Activated gamma-delta T cell (primary cell): Measurements from ENCODE around the gene DYRK3.
"Not testable (repeated sequence)": the region's sequence is repeated elsewhere in the genome, so short reads cannot be mapped to it uniquely, and the experiment has no call there.

Experiments
- DNase-seq: peaks from one replicate; lab custom pipeline; 2025; lab: John Stamatoyannopoulos, UW
- total RNA-seq, 2 donors: gene quantifications; one replicate each; lab custom pipeline; 2026; lab: John Stamatoyannopoulos, UW

Gene DYRK3
- total RNA-seq = 4.7 to 6.3 reads per million in 2 donors

DNA sequence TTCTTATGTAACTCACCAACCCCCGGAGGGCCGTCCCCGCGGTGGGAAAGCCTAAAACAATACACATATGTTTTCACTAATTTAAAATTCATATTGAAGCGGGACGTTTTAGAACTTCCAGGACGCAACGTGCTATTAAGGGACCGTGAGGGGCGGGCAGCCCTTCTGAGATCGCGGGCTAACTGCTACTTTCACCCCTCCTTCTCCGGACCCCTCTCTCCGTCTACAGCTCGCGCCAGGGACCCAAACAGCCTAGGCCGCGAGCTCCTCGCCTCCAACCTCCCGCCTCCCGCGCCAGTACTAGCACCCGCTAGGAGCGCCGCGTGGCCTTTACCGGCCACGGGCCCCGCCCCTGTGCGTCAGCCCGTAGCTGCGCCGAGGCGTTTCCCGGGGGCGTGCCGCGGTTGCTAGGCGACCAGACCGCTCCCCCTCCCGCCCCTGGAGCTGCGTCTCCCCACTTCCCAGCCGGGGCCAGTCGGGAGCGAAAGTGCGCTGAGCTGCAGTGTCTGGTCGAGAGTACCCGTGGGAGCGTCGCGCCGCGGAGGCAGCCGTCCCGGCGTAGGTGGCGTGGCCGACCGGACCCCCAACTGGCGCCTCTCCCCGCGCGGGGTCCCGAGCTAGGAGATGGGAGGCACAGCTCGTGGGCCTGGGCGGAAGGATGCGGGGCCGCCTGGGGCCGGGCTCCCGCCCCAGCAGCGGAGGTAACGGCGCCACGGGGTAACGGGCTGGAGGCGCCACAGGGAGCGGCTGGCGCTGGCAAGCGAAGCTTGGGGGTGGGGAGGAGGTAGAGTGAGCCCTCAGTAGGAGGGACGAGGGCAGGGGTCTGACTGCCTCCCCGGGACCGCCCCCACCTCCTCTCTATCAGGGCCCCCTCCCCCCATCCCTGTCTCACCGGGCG is at the start of gene DYRK3:
DYRK3 (plus strand) TSS at position 457 of the 898 bp plus-strand sequence; CDS start at position 625, 168 bp downstream.
- DNase-seq = peak; percentile 84

DNA sequence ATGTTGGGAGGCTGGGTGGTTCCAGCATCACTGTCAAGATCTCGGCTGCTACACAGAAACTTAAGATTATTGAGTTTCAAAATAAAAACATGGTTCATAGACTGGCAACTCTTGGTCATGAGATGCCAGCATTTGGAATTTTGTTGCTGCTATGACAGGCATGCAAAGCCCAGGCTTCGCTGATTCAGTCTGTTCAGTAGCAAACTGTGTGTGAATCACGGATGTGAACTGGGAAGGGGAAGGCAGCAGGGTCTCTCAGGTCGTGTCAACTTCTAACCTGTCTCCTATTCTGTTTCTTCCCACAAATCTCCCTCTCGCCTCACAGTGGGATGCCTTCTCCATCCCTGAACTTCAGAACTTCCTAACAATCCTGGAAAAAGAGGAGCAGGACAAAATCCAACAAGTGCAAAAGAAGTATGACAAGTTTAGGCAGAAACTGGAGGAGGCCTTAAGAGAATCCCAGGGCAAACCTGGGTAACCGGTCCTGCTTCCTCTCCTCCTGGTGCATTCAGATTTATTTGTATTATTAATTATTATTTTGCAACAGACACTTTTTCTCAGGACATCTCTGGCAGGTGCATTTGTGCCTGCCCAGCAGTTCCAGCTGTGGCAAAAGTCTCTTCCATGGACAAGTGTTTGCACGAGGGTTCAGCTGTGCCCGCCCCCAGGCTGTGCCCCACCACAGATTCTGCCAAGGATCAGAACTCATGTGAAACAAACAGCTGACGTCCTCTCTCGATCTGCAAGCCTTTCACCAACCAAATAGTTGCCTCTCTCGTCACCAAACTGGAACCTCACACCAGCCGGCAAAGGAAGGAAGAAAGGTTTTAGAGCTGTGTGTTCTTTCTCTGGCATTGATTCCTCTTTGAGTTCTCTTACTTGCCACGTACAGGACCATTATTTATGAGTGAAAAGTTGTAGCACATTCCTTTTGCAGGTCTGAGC is 48.6 kb upstream of the DYRK3 start:
- no peak for DNase-seq

DNA sequence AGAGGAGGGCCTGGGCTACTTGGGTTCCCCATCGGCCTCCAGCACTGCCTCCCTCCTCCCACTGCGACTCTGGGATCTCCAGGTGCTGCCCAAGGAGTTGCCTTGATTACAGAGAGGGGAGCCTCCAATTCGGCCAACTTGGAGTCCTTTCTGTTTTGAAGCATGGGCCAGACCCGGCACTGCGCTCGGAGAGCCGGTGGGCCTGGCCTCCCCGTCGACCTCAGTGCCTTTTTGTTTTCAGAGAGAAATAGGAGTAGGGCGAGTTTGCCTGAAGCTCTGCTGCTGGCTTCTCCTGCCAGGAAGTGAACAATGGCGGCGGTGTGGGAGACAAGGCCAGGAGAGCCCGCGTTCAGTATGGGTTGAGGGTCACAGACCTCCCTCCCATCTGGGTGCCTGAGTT is 47.4 kb upstream of the DYRK3 start:
- no peak for DNase-seq

- no peak for DNase-seq
Measured at GRCh38 chr1:206588492-206588891, 46.8 kb upstream of the DYRK3 start.

GRCh38 chr1:206589206-206589605 is 46.1 kb upstream of the DYRK3 start:
- no peak for DNase-seq

- DNase-seq = no peak
Measured at GRCh38 chr1:206590025-206590758, 45.1 kb upstream of the DYRK3 start.

DNA sequence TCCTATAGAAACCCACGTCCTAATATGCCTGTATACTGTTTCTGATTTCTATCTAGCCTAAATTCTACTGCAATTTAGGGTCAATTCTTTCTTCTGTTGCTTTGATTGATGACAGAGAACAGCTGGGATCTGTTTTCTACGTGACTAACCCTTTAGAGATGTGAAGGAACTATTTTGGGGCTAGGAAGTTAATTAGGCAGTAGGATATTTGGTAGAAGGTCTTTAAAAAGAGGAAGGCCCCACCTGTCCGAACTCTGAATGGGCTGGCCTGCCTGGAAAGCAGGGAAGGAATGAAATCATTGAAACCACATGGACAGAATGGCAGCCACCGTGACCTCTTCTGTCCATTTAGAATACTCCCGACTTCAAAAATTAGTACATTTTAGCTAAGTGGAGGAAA is 44.1 kb upstream of the DYRK3 start:
- no peak for DNase-seq

DNA sequence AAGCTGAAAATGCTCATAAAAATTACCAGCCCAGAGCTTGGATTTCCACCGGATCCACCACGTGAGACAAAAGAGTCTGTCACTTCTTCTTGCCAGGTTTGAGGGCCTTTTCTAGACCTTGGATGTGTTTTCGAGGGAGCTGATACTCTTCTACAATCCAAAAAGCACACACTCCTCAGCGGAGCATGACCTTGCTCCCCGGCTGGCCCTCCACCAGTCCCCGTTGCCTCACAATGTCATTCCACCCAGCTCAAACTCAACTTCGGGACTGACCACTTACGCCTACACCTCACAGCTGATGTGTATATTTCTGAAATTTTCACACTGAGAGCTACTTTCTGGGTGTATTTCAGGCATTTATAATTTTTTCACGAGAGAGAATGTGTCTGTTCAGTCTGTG is 43.6 kb upstream of the DYRK3 start:
- DNase-seq = no peak

- DNase-seq = no peak
Measured at GRCh38 chr1:206593351-206593925, 41.9 kb upstream of the DYRK3 start.

GRCh38 chr1:206595581-206596318 is 39.6 kb upstream of the DYRK3 start:
- DNase-seq = no peak

- no peak for DNase-seq
Measured at GRCh38 chr1:206596319-206596666, 39.0 kb upstream of the DYRK3 start.

GRCh38 chr1:206600527-206600926 is 34.8 kb upstream of the DYRK3 start:
- no peak for DNase-seq

- DNase-seq = no peak
Measured at GRCh38 chr1:206604861-206605260, 30.5 kb upstream of the DYRK3 start.

GRCh38 chr1:206606867-206607266 is 28.5 kb upstream of the DYRK3 start:
- no peak for DNase-seq

DNA sequence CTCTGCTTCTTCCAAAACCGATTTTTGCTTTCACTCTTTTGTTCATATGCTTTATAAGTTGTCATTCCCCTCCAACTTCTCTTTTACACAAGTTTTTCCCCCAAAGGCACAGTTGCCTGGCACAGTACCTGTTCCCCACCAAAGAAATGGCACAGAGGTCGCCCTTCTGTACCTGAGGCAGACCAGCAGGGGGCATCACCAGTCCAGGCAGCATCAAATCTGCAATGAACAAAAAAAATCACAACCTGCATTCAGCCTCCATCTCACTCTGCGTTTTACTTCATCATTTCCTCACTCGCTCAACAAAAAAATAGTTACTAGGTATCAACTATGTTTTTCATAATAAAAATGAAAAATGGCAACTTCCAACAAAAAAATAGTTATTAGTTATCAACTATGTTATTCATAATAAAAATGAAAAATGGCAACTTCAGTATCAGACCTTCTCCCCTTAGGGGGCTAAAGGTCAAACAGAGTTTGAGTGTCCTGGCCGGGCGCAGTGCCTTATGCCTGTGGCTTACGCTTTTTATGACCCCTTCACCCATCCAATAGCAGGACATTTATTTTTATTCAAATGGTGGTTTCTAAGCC is 27.1 kb upstream of the DYRK3 start:
- no peak for DNase-seq

DNA sequence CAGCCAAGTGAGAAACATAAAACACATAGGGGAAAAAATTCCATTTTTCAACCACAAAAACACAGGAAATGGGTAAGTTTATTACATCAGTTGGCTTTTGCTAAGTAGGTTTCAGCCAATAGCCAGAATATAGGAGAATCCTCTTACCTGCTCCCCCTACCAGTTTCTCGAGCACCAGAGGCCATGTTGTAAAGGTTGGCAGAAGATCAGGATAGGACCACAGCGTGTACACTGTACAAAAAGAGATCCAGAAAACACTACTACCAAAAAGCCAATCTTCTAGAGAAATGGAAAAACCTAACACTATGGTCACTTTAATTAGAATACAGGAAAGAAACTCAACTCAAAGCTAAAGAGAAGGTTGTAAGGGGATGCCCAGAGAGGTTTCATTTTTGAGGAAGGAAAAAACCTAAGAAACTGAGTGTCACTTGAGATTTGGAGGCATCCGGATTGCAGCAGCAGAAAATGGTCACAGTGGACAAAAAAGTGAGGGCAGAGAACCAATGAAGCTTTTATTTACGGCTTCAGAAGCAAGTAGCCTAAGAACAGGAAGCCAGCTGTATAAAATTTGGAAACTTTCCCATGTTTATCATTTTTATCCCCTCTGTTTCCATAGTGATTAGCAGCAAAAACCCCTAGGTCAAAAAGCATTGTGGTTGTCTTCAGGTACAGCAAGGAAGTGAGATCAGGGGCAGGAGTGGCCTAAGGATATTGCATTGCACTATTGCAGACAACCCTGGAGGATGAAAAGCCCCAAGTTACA is 25.9 kb upstream of the DYRK3 start:
- DNase-seq = no peak

DNA sequence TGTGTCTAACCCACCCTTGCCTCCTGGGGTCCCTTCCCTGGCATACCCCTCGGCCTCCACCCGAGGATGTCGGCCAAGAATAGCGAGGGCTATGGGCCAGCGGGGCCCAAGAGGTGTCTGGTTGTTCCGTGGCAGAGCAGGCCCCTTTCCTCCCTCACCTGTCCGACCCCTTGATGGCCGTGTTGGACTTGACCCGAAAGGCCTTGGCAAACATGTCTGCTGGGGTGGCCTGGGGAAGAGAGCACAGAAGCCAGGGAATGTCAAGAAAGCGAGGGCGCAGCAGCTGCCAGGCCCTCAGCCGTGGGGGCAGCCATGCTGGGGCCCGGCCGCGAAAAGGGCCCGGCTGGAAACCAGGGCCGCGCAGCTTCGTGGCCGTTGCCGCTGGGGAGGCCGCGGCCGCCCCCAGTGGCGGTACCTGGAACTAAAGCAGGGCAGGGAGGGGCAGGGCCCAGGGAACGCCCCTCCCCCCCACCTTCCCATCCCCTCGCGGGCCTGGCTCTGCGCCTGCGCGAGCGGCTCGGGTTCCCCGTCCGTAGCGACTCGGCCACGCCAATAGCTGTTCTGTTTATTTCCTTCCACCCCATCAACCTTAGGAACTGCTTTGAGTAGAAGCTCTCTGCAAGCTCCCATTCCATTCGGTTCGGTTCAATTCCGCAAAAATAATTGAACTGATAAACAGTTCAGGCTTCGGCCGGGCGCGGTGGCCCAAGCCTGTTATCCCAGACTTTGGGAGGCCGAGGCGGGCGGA is 23.0 kb upstream of the DYRK3 start, which contains the start of gene EIF2D:
EIF2D (minus strand) TSS at position 337 of the 748 bp plus-strand sequence; CDS start at position 214, 123 bp downstream.
- peak; percentile 89 for DNase-seq

DNA sequence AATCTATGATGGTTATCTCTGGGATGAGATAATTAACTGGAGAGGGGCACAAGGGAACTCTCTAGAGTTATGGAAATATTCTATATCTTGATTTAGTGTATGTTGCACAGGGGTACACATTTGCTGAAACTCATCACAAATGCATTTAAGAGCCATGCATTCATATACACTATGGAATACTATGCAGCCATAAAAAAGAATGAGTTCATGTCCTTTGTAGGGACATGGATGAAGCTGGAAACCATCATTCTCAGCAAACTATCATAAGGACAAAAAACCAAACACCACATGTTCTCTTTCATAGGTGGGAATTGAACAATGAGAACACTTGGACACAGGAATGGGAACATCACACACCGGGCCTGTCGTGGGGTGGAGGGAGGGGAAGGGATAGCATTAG is 8.9 kb upstream of the DYRK3 start:
- not testable (repeated sequence) for DNase-seq

DNA sequence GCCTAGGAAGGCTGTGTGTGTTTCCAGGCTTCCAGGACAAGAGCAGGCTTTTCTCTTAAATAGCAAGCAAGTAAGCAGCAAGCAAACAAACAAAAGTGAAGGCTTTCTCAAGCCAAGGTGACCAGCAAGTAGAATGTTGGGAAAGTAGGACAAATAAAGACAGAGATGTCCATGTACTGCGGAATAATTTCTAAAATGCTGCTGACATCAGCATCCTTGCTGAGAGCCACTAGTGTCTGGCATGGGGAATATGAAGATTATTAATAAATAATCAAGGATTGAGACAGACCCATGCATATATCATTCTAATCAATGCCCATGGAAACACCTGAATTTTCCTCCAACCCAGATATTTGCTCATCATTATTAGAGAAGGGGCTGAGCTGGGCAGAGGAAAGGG is 6.4 kb upstream of the DYRK3 start:
- no peak for DNase-seq
